ENCODE measurements around the gene CNGA2. TPM values are rescaled to one million over a fixed set of nuclear protein-coding genes. Genes with fewer than 3 reads are reported as not detected.

The CNGA2 gene
- total RNA-seq, 1 donor from 2014 or later: not detected

Other genes with a start within 250 kb of the CNGA2 start
- gene PASD1, start 171.1 kb upstream of the CNGA2 start, total RNA-seq: not detected in 2 replicates
- gene PRRG3, start 39.3 kb upstream of the CNGA2 start, total RNA-seq: not detected in 2 replicates
- gene FATE1, start 18.7 kb upstream of the CNGA2 start, total RNA-seq: not detected in 2 replicates
- not detected in 2 replicates for gene MAGEA4, start 178.1 kb downstream of the CNGA2 start, total RNA-seq
- 0.52 and 11.2 TPM in 2 replicates for gene GABRE, start 239.9 kb downstream of the CNGA2 start, total RNA-seq

Data from renal cortical epithelial cell (primary cell).